HEK293 (cell line): Measurements from ENCODE around the gene CD8A.

Source experiments
- CTCF ChIA-PET: fragments of 350-600 bp; formaldehyde crosslinking; extraction: SDS; loops from one replicate; lab custom pipeline; 2021; ENCODE audit warnings: antibody characterized with exemption; lab: Yijun Ruan, JAX
- POLR2A ChIA-PET: fragments of 300-600 bp; formaldehyde crosslinking; extraction: SDS; loops from one replicate; lab custom pipeline; 2020; ENCODE audit warnings: antibody characterized with exemption, inconsistent platforms; lab: Yijun Ruan, JAX
- H3K27ac ChIP-seq: fragments of 200-500 bp; sonication (Bioruptor generic); 2 replicates; pipeline ENCODE4 v1.5.1; 2014; ENCODE audit warnings: low read depth, low read length, control low read depth, inconsistent platforms; ENCODE audit errors: extremely low read depth
- H3K36me3 ChIP-seq, 2 experiments: fragments of 200-500 bp in 1 of 2; sonication (Bioruptor generic) in 1 of 2; 1 replicate in 1 of 2; 2 replicates in 1 of 2; pipeline ENCODE4 v1.5.1; 2014 to 2017; ENCODE audit warnings: inconsistent platforms in 2 of 2, low read length in 2 of 2; ENCODE audit not compliant: control insufficient read depth in 2 of 2, insufficient read depth in 1 of 2
- H3K4me1 ChIP-seq: fragments of 200-500 bp; sonication (Bioruptor generic); 2 replicates; pipeline ENCODE4 v1.5.1; 2014; ENCODE audit warnings: mild to moderate bottlenecking, low read length, inconsistent platforms; ENCODE audit not compliant: control insufficient read depth, insufficient read depth
- H3K4me3 ChIP-seq: 2 replicates; pipeline ENCODE4 v1.5.1; 2011; ENCODE audit warnings: low read depth, mild to moderate bottlenecking, control low read depth, low read length, moderate library complexity
- H3K9me3 ChIP-seq: fragments of 200-500 bp; sonication (Bioruptor generic); 2 replicates; pipeline ENCODE4 v1.5.1; 2014; ENCODE audit warnings: low read depth, low read length, inconsistent platforms; ENCODE audit not compliant: control insufficient read depth, insufficient read depth
- IKZF3 ChIP-seq: fragments of 450-650 bp; IDR thresholded peaks from 2 replicates; pipeline ENCODE4 v1.5.0; 2018; ENCODE audit warnings: missing biosample characterization, mild to moderate bottlenecking, missing genetic modification characterization, moderate library complexity
- KLF7 ChIP-seq: fragments of 450-650 bp; formaldehyde crosslinking; IDR thresholded peaks from 2 replicates; pipeline ENCODE4 v1.5.1; 2016; ENCODE audit warnings: missing biosample characterization, missing genetic modification characterization, borderline replicate concordance
- SCRT2 ChIP-seq: fragments of 450-650 bp; formaldehyde crosslinking; IDR thresholded peaks from 2 replicates; pipeline ENCODE4 v1.5.1; 2016; ENCODE audit warnings: missing biosample characterization, missing genetic modification characterization
- SP7 ChIP-seq: fragments of 450-650 bp; formaldehyde crosslinking; IDR thresholded peaks from 2 replicates; pipeline ENCODE4 v1.5.1; 2016; ENCODE audit warnings: missing biosample characterization, missing genetic modification characterization
- TCF7L2 ChIP-seq: IDR thresholded peaks from 2 replicates; pipeline ENCODE4 v1.6.1; 2011; ENCODE audit warnings: low read depth, mild to moderate bottlenecking, inconsistent platforms, low read length, moderate library complexity, borderline replicate concordance
- WT1 ChIP-seq: fragments of 450-650 bp; formaldehyde crosslinking; IDR thresholded peaks from 2 replicates; pipeline ENCODE4 v1.5.1; 2016; ENCODE audit warnings: missing biosample characterization, missing genetic modification characterization
- YY1 ChIP-seq: fragments of 450-650 bp; formaldehyde crosslinking; IDR thresholded peaks from 2 replicates; pipeline ENCODE4 v1.5.1; 2018; ENCODE audit warnings: missing biosample characterization, missing genetic modification characterization
- ZBTB17 ChIP-seq: fragments of 450-650 bp; formaldehyde crosslinking; IDR thresholded peaks from 2 replicates; pipeline ENCODE4 v1.5.1; 2016; ENCODE audit warnings: missing biosample characterization, missing genetic modification characterization
- ZBTB7A ChIP-seq: fragments of 450-650 bp; formaldehyde crosslinking; IDR thresholded peaks from 2 replicates; pipeline ENCODE4 v1.5.1; 2016; ENCODE audit warnings: low read depth, missing biosample characterization, missing genetic modification characterization
- ZFP69B ChIP-seq: fragments of 450-650 bp; formaldehyde crosslinking; IDR thresholded peaks from 2 replicates; pipeline ENCODE4 v1.5.1; 2016; ENCODE audit warnings: missing biosample characterization, missing genetic modification characterization
- ZIC2 ChIP-seq: fragments of 450-650 bp; formaldehyde crosslinking; IDR thresholded peaks from 2 replicates; pipeline ENCODE4 v1.5.1; 2016; ENCODE audit warnings: missing biosample characterization, missing genetic modification characterization
- ZNF10 ChIP-seq: fragments of 450-650 bp; formaldehyde crosslinking; IDR thresholded peaks from 2 replicates; pipeline ENCODE4 v1.5.1; 2017; ENCODE audit warnings: missing biosample characterization, missing genetic modification characterization
- ZNF112 ChIP-seq: fragments of 450-650 bp; formaldehyde crosslinking; IDR thresholded peaks from 2 replicates; pipeline ENCODE4 v1.5.0; 2017; ENCODE audit warnings: missing biosample characterization, missing genetic modification characterization
- ZNF16 ChIP-seq: fragments of 450-650 bp; formaldehyde crosslinking; IDR thresholded peaks from 2 replicates; pipeline ENCODE4 v1.5.1; 2016; ENCODE audit warnings: low read depth, missing biosample characterization, missing genetic modification characterization
- ZNF169 ChIP-seq: fragments of 450-650 bp; formaldehyde crosslinking; IDR thresholded peaks from 2 replicates; pipeline ENCODE4 v1.5.1; 2016; ENCODE audit warnings: missing biosample characterization, missing genetic modification characterization
- ZNF19 ChIP-seq: fragments of 450-650 bp; formaldehyde crosslinking; IDR thresholded peaks from 2 replicates; pipeline ENCODE4; 2016; ENCODE audit warnings: missing biosample characterization, missing genetic modification characterization, low read depth
- ZNF223 ChIP-seq: fragments of 450-650 bp; formaldehyde crosslinking; IDR thresholded peaks from 2 replicates; pipeline ENCODE4 v1.5.1; 2016; ENCODE audit warnings: missing biosample characterization, missing genetic modification characterization
- ZNF416 ChIP-seq: fragments of 450-650 bp; formaldehyde crosslinking; IDR thresholded peaks from 2 replicates; pipeline ENCODE4 v1.5.1; 2016; ENCODE audit warnings: missing biosample characterization, missing genetic modification characterization
- ZNF558 ChIP-seq: fragments of 450-650 bp; formaldehyde crosslinking; IDR thresholded peaks from 2 replicates; pipeline ENCODE4 v1.5.1; 2016; ENCODE audit warnings: missing biosample characterization, missing genetic modification characterization
- ZNF621 ChIP-seq: fragments of 450-650 bp; formaldehyde crosslinking; IDR thresholded peaks from 2 replicates; pipeline ENCODE4 v1.5.1; 2017; ENCODE audit warnings: missing biosample characterization, missing genetic modification characterization
- ZNF626 ChIP-seq: fragments of 450-650 bp; sonication (Bioruptor Pico); formaldehyde crosslinking; IDR thresholded peaks from 2 replicates; pipeline ENCODE4 v1.5.1; 2018; ENCODE audit warnings: missing biosample characterization, missing genetic modification characterization, inconsistent platforms
- ZNF654 ChIP-seq: fragments of 450-650 bp; formaldehyde crosslinking; IDR thresholded peaks from 2 replicates; pipeline ENCODE4 v1.5.1; 2016; ENCODE audit warnings: low read depth, missing biosample characterization, missing genetic modification characterization
- ZNF768 ChIP-seq: fragments of 450-650 bp; formaldehyde crosslinking; IDR thresholded peaks from 2 replicates; pipeline ENCODE4 v1.5.1; 2018; ENCODE audit warnings: missing biosample characterization, mild to moderate bottlenecking, missing genetic modification characterization
- ZNF837 ChIP-seq: fragments of 450-650 bp; formaldehyde crosslinking; IDR thresholded peaks from 2 replicates; pipeline ENCODE4 v1.5.1; 2016; ENCODE audit warnings: missing biosample characterization, missing genetic modification characterization
- ZXDB ChIP-seq: fragments of 450-650 bp; formaldehyde crosslinking; IDR thresholded peaks from 2 replicates; pipeline ENCODE4 v1.5.1; 2016; ENCODE audit warnings: missing biosample characterization, missing genetic modification characterization
- TF ChIP-seq, protein P1 (sequence below): fragments of 450-650 bp; formaldehyde crosslinking; IDR thresholded peaks from 2 replicates; pipeline ENCODE4 v1.5.1; 2016; ENCODE audit warnings: missing biosample characterization, missing genetic modification characterization, borderline replicate concordance
- TF ChIP-seq, protein P2 (sequence below): fragments of 450-650 bp; formaldehyde crosslinking; IDR thresholded peaks from 2 replicates; pipeline ENCODE4 v1.5.1; 2016; ENCODE audit warnings: missing biosample characterization, missing genetic modification characterization
- TF ChIP-seq, protein P3 (sequence below): fragments of 450-650 bp; formaldehyde crosslinking; optimal IDR thresholded peaks from 2 replicates; pipeline ENCODE3; 2016; ENCODE audit warnings: missing biosample characterization, mild to moderate bottlenecking, missing genetic modification characterization
- TF ChIP-seq, protein P4 (sequence below): fragments of 450-650 bp; formaldehyde crosslinking; IDR thresholded peaks from 2 replicates; pipeline ENCODE4 v1.5.1; 2016; ENCODE audit warnings: missing biosample characterization, missing genetic modification characterization

The CD8A gene

DNA sequence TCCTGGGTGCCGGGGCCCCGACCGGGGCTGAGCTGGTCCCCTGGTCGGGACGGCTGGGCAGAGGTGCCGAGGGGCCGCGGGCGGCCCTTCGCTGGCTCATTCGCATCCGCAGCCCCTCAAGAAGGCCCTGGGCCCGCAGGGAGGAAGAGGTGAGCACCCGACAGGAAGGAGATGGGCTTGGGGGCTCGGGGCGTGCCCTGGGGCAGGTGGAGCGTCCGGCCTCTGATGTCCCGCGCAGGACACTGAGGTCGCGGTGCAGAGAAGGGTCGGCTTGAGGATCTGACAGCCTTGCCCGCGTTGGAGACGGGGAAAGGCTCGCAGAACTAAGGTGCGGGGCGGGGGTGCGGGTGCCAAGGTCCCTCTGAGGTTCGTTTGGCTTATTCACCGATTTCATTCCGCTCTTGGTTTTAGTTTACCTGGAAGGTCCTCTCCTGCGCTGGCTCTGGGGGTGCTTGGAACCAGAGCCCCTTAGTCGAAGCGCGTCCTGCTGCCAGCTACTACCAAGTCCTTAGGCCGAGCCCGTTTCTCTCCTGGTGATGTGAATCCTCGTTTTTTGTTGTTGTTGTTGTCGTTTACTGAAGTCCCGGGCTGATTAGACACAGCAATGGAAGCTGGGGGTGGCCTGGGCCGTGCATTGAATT is 18.9 kb upstream of the CD8A start:
- H3K4me3 ChIP-seq, result no peak overlapping the region

DNA sequence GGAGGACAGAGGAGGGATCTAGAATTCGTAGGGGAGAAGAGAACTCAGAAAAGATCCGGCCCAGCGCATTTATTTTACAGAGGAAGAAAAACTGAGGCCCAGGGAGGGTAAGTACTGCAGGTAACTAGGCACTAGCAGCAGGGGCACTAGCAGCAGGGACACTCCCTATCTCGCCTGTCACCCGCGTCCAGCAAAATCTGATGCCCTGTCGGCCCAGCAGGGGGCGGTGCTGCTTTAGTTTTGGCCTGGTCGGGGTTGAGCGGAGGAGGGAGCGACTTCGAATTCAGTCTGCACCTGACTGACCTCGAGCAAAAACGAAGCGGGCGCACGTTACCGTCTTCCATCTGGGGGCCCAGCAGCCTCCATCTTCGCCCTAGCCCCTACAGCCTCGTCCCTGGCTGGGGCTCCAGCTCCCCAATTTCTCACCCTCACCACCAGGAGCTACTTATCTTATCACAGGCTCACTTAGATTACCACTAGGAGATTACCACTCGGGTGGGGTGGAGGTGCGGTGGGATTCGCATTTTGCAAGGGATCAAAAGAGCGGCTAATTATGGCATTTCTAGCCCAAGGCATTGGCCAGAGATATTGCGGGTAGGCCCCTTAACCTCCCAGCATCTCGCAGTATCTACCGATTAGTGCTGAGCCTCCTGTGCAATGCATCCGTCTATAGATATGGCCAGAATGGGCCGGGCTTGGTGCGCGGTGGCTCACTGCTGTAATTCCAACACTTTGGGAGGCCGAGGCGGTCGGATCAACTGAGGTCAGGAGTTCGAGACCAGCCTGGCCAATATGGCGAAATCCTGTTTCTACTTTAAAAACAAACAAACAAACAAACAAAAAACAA is 17.8 kb upstream of the CD8A start:
- no peaks in the 10 kb centered on the region; a peak in 1 of 3 replicates for H3K36me3 ChIP-seq
- H3K4me3 ChIP-seq, result peak overlapping the region; percentile 46
- POLR2A ChIA-PET, result interaction anchor here (0.6 kb wide), 1 partner anchor 16 kb away, joined by 3 read pairs; no protein-coding TSS in a partner anchor
- H3K9me3 ChIP-seq, result no peaks in the 10 kb centered on the region
- peak overlapping the region; percentile 80 for H3K27ac ChIP-seq
- CTCF ChIA-PET, result interaction anchor here (0.5 to 1.4 kb wide), 7 partner anchors 38 to 1198 kb away, joined by 3 to 7 read pairs (median 4); no protein-coding TSS in a partner anchor
- H3K4me1 ChIP-seq, result peaks cover 4% of the 10 kb centered on the region; the same call in 1 of the 2 replicates
- TF ChIP-seq, protein P1, sequence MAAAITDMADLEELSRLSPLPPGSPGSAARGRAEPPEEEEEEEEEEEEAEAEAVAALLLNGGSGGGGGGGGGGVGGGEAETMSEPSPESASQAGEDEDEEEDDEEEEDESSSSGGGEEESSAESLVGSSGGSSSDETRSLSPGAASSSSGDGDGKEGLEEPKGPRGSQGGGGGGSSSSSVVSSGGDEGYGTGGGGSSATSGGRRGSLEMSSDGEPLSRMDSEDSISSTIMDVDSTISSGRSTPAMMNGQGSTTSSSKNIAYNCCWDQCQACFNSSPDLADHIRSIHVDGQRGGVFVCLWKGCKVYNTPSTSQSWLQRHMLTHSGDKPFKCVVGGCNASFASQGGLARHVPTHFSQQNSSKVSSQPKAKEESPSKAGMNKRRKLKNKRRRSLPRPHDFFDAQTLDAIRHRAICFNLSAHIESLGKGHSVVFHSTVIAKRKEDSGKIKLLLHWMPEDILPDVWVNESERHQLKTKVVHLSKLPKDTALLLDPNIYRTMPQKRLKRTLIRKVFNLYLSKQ (tag by site-specific recombination), result no peak
- TF ChIP-seq SCRT2 (tag by site-specific recombination) (no peak), ZNF621 (tag by site-specific recombination) (no peak), ZNF837 (peak; percentile 90; the same call in 1 of the 2 replicates), ZNF416 (tag by site-specific recombination) (no peak), KLF7 (0 out of 2 replicates have a peak, but pooled peaks have one; percentile 19), YY1 (no peak), ZIC2 (peak; percentile 75), ZNF768 (tag by site-specific recombination) (no peak), TCF7L2 (no peak), ZFP69B (no peak), SP7 (tag by site-specific recombination) (peak; percentile 60; the same call in 1 of the 2 replicates), ZNF626 (no peak), WT1 (tag by site-specific recombination) (peak; percentile 73), ZNF558 (tag by site-specific recombination) (peak; percentile 45; the same call in 1 of the 2 replicates), ZNF19 (tag by site-specific recombination) (no peak), IKZF3 (no peak)
- TF ChIP-seq, protein P2, sequence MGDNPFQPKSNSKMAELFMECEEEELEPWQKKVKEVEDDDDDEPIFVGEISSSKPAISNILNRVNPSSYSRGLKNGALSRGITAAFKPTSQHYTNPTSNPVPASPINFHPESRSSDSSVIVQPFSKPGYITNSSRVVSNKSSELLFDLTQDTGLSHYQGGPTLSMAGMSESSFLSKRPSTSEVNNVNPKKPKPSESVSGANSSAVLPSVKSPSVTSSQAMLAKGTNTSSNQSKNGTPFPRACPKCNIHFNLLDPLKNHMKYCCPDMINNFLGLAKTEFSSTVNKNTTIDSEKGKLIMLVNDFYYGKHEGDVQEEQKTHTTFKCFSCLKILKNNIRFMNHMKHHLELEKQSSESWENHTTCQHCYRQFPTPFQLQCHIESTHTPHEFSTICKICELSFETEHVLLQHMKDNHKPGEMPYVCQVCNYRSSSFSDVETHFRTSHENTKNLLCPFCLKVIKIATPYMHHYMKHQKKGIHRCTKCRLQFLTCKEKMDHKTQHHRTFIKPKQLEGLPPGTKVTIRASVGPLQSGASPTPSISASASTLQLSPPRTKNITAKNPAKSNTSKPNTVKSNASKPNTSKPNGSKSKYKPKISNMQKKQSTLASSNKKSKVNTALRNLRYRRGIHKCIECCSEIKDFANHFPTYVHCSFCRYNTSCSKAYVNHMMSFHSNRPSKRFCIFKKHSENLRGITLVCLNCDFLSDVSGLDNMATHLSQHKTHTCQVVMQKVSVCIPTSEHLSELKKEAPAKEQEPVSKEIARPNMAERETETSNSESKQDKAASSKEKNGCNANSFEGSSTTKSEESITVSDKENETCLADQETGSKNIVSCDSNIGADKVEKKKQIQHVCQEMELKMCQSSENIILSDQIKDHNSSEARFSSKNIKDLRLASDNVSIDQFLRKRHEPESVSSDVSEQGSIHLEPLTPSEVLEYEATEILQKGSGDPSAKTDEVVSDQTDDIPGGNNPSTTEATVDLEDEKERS (tag by site-specific recombination), result 0 out of 2 replicates have a peak, but pooled peaks have one; percentile 17
- TF ChIP-seq, protein P3, sequence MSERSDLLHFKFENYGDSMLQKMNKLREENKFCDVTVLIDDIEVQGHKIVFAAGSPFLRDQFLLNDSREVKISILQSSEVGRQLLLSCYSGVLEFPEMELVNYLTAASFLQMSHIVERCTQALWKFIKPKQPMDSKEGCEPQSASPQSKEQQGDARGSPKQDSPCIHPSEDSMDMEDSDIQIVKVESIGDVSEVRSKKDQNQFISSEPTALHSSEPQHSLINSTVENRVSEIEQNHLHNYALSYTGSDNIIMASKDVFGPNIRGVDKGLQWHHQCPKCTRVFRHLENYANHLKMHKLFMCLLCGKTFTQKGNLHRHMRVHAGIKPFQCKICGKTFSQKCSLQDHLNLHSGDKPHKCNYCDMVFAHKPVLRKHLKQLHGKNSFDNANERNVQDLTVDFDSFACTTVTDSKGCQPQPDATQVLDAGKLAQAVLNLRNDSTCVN (tag by site-specific recombination), result peak; percentile 40

More for the DNA sequence above, 18.9 kb upstream of the CD8A start:
- TF ChIP-seq ZNF10 (tag by site-specific recombination) (no peak), ZNF223 (tag by site-specific recombination) (no peak), ZBTB7A (tag by site-specific recombination) (no peak), ZBTB17 (tag by site-specific recombination) (no peak), ZXDB (tag by site-specific recombination) (no peak), ZFP69B (no peak), ZNF112 (tag by site-specific recombination) (no peak), ZNF16 (tag by site-specific recombination) (no peak), ZNF654 (tag by site-specific recombination) (no peak), ZNF169 (no peak), TCF7L2 (no peak), YY1 (no peak)
- TF ChIP-seq, protein P4, sequence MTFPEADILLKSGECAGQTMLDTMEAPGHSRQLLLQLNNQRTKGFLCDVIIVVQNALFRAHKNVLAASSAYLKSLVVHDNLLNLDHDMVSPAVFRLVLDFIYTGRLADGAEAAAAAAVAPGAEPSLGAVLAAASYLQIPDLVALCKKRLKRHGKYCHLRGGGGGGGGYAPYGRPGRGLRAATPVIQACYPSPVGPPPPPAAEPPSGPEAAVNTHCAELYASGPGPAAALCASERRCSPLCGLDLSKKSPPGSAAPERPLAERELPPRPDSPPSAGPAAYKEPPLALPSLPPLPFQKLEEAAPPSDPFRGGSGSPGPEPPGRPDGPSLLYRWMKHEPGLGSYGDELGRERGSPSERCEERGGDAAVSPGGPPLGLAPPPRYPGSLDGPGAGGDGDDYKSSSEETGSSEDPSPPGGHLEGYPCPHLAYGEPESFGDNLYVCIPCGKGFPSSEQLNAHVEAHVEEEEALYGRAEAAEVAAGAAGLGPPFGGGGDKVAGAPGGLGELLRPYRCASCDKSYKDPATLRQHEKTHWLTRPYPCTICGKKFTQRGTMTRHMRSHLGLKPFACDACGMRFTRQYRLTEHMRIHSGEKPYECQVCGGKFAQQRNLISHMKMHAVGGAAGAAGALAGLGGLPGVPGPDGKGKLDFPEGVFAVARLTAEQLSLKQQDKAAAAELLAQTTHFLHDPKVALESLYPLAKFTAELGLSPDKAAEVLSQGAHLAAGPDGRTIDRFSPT (tag by site-specific recombination), result no peak
- Histone ChIP-seq H3K27ac (no peak overlapping the region), H3K36me3 (no peaks in the 10 kb centered on the region; a peak in 1 of 3 replicates), H3K9me3 (no peaks in the 10 kb centered on the region), H3K4me1 (peaks cover 4% of the 10 kb centered on the region; the same call in 1 of the 2 replicates)
- POLR2A ChIA-PET, result no interaction called here
- CTCF ChIA-PET, result interaction anchor here (1.2 to 1.4 kb wide), 2 partner anchors 39 to 45 kb away, joined by 4 to 7 read pairs; no protein-coding TSS in a partner anchor
